KOPT-K1 (cell line): ENCODE results near the gene TMEM130.

ENCODE experiments used
- H3K27ac ChIP-seq: fragments of 200-600 bp; sonication (generic); 2 replicates; pipeline ENCODE4 v1.5.1; 2016; ENCODE audit warnings: antibody characterized with exemption, mild to moderate bottlenecking, low read depth, low read length; ENCODE audit not compliant: poor library complexity, severe bottlenecking
- H3K36me3 ChIP-seq: fragments of 200-600 bp; sonication (generic); 2 replicates; pipeline ENCODE4 v1.5.1; 2017; ENCODE audit warnings: antibody characterized with exemption, mild to moderate bottlenecking, low read length, moderate library complexity; ENCODE audit not compliant: insufficient read depth
- H3K9me3 ChIP-seq: fragments of 200-600 bp; sonication (generic); 2 replicates; pipeline ENCODE4 v1.5.1; 2017; ENCODE audit warnings: antibody characterized with exemption, low read length, mild to moderate bottlenecking; ENCODE audit not compliant: insufficient read depth, poor library complexity, severe bottlenecking

The TMEM130 gene

GRCh38 chr7:98869597-98870120 is at the start of gene TMEM130:
Gene TMEM130, minus strand, starts transcription at chr7:98870014. Its CDS starts 153 bp downstream, at chr7:98869861.
- H3K27ac ChIP-seq: no peak within 1 kb of the TSS
- no peaks in the 10 kb centered on the region for H3K9me3 ChIP-seq
- no peaks in the 10 kb centered on the region for H3K36me3 ChIP-seq

GRCh38 chr7:98917331-98917730 is 47.5 kb upstream of the TMEM130 start:
- Histone ChIP-seq H3K27ac (no peak overlapping the region), H3K36me3 (peaks cover 98% of the 10 kb centered on the region), H3K9me3 (no peaks in the 10 kb centered on the region)

- peaks cover 98% of the 10 kb centered on the region for H3K36me3 ChIP-seq
- no peaks in the 10 kb centered on the region for H3K9me3 ChIP-seq
- no peak overlapping the region for H3K27ac ChIP-seq
These were observed 43.8 kb upstream of the TMEM130 start for GRCh38 chr7:98913612-98914011.

DNA sequence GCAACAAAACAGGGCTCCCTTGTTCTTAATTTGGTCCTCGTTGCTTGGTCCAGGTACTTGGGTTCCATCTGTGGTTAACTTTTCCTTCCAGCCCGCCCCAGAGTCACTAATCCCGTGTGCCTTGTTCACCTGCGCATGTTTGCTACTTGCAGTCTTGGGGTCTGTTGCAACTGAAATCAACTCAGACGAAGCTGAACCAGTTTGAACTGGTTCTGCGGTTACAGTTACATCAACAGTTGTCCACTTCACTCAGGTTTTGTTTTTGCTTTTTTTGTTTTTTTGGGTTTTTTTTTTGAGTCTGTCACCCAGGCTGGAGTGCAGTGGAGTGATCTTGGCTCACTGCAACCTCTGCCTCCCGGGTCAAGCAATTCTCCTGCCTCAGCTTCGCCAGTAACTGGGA is 43.2 kb upstream of the TMEM130 start:
- Histone ChIP-seq H3K36me3 (peaks cover 98% of the 10 kb centered on the region), H3K9me3 (no peaks in the 10 kb centered on the region), H3K27ac (no peak overlapping the region)

DNA sequence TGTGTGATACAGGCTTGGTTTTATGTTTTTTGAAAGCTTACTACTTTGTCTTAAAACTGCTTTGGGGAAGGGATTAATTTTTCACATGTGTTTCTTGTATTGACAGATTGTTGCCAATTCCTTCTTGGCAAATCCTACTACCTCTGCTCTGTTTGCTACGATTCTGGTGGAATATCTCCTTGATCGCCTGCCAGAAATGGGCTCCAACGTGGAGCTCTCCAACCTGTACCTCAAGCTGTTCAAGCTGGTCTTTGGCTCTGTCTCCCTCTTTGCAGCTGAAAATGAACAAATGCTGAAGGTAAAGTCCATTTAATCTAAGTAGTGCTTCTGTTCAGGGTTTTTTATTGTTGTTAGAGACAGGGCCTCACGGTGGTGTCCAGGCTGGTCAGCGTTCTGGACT is 42.1 kb upstream of the TMEM130 start:
- H3K9me3 ChIP-seq: no peaks in the 10 kb centered on the region
- H3K27ac ChIP-seq: no peak overlapping the region
- H3K36me3 ChIP-seq: peaks cover 98% of the 10 kb centered on the region

GRCh38 chr7:98910427-98910826 is 40.6 kb upstream of the TMEM130 start:
- H3K9me3 ChIP-seq: no peaks in the 10 kb centered on the region
- H3K27ac ChIP-seq: no peak overlapping the region
- H3K36me3 ChIP-seq: peaks cover 98% of the 10 kb centered on the region

DNA sequence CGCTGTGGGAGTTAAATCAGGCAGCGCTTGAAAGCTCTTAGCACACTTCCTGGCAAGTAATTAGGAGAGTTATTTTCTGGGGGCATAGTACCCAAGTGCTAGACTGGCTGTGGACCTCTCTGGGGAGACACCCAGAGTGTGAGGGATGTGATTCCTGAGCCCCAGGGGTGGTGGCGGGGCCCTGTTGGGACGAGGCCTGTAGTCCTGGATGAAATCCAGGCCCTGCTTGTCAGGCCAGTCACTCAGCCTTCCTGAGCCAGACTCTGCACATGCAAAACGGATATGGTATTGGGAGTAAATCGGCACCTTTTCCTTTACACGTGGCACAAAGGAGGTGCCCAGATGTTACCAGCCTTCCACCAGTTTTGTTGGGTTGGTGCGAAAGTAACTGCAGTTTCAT is 39.7 kb upstream of the TMEM130 start:
- H3K9me3 ChIP-seq: no peaks in the 10 kb centered on the region
- peaks cover 99% of the 10 kb centered on the region for H3K36me3 ChIP-seq
- H3K27ac ChIP-seq: no peak overlapping the region

DNA sequence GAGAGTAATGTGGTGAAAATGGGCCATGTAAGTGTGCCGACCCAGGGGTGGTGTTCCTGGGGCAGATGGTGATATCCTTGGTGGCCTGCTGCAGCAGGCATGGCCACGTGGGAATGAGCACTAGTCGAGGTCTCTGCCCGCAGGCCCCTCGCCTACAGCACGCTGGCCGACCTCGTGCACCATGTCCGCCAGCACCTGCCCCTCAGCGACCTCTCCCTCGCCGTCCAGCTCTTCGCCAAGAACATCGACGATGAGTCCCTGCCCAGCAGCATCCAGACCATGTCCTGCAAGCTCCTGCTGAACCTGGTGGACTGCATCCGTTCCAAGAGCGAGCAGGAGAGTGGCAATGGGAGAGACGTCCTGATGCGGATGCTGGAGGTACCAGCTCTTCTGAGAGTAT is 38.8 kb upstream of the TMEM130 start:
- Histone ChIP-seq H3K36me3 (peaks cover 100% of the 10 kb centered on the region), H3K9me3 (no peaks in the 10 kb centered on the region), H3K27ac (no peak overlapping the region)

DNA sequence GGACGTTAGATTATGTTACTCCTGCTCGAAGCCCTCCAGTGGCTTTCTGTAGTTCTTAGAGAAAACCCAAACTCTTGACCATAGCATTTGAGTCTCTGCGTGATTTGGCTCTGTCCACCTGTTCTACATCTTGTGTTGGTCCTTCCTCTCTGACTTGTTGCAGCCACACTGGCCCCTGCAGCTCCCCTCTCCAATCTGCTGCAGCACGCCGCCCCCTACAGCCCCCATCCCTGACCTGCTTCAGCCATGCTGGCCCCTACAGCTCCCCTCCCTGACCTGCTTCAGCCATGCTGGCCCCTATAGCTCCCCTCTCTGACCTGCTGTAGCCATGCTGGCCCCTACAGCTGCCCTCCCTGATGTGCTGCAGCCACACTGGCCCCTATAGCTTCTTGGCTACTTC is 37.8 kb upstream of the TMEM130 start:
- Histone ChIP-seq H3K36me3 (peaks cover 100% of the 10 kb centered on the region), H3K27ac (no peak overlapping the region), H3K9me3 (no peaks in the 10 kb centered on the region)

GRCh38 chr7:98903246-98903645 is 33.4 kb upstream of the TMEM130 start:
- H3K36me3 ChIP-seq: peaks cover 100% of the 10 kb centered on the region
- no peaks in the 10 kb centered on the region for H3K9me3 ChIP-seq

GRCh38 chr7:98902523-98902922 is 32.7 kb upstream of the TMEM130 start:
- Histone ChIP-seq H3K27ac (no peak overlapping the region), H3K9me3 (no peaks in the 10 kb centered on the region), H3K36me3 (peaks cover 100% of the 10 kb centered on the region)

More at GRCh38 chr7:98903246-98903645, 33.4 kb upstream of the TMEM130 start:
- H3K27ac ChIP-seq: no peak overlapping the region

DNA sequence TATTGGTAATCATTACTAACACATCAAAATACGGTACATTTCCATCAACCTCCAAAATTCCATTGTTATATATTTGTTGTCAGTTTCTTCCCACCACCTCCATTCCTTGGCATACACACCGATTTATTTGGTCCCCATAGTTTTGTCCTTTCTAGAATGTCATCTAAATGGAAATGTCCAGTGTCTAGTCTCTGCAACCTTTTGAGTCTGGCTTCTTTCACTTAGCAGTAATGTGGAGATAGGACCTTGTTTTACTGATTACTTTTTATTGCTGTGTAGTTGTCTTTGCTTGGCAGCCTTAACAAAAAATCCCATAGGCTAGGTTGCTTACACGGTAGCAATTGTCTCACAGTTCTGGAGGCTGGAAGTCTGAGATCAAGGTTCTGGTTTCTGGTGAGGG is 31.0 kb upstream of the TMEM130 start:
- Histone ChIP-seq H3K9me3 (no peaks in the 10 kb centered on the region), H3K36me3 (peaks cover 100% of the 10 kb centered on the region), H3K27ac (no peak overlapping the region)

DNA sequence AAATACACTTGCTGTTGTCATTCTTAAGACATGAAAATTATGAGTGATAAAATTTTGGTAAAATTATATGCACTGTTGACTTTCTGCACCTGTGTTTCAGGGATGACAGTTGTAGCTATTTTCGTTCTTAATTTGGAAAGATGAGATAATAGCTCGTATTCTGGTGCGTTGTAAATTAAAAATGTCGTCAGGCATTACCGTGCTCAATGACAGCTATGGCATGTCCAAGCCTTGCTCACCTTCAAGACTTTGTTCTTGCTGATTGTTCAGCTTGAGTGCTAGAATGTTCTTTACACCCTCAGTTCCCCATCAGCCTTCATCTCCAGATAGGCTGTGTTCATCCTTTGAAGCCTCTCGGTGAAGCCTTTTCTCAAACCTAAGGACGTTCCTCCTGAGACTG is 30.0 kb upstream of the TMEM130 start:
- Histone ChIP-seq H3K27ac (no peak overlapping the region), H3K9me3 (no peaks in the 10 kb centered on the region), H3K36me3 (peaks cover 100% of the 10 kb centered on the region)

DNA sequence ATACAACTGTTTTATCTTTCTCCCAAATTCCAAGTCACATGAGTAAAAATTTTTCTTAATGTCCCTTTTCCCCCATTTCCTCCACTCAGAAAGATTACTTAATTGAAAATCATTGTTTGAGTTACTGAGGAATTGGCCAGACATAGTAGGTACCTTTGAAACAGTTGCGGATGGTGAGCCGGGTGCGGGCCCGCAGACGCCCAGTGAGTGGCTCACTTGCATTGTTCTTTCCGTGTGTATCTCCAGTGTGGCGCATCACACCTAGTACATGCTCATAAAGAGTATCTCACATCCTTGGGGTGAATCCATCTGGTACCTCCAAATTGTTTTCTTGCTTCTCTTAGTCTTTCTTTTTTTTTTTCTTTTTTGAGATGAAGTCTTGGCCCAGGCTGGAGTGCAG is 22.8 kb upstream of the TMEM130 start:
- Histone ChIP-seq H3K27ac (no peak overlapping the region), H3K36me3 (peaks cover 99% of the 10 kb centered on the region), H3K9me3 (no peaks in the 10 kb centered on the region)

- H3K9me3 ChIP-seq: no peaks in the 10 kb centered on the region
- H3K27ac ChIP-seq: no peak overlapping the region
- H3K36me3 ChIP-seq: peaks cover 97% of the 10 kb centered on the region
These were observed 17.2 kb upstream of the TMEM130 start for GRCh38 chr7:98887038-98887437.

DNA sequence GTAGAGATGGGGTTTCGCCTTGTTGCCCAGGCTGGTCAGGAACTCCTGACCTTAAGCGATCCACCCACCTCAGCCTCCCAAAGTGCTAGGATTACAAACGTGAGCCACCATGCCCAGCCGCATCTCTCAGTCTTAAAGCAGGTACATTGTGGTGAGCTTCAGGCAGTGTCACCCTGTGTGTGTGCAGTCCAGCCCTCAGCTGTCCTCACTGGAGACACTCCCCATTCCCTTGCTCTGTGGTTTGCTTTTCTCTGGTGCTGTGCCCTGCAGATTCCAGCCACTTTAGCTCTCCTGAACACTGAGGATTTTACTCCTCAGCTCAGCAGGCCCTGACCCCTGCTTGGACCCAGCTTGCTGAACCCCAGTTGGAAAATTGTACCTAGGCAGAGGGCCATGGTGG is 14.6 kb upstream of the TMEM130 start:
- peaks cover 89% of the 10 kb centered on the region for H3K36me3 ChIP-seq
- no peak overlapping the region for H3K27ac ChIP-seq
- no peaks in the 10 kb centered on the region for H3K9me3 ChIP-seq
